Stomach (tissue), 4 donors: ENCODE results near the gene RBFOX1.

ENCODE experiments used
- CTCF ChIP-seq, 7 experiments: fragments of 450-650 bp in 4 of 7; fragments of 200-600 bp in 3 of 7; sonication (generic) in 3 of 7; IDR thresholded peaks; one replicate each; pipeline ENCODE4 v1.5.1; 2016 to 2019; ENCODE audit warnings: antibody characterized with exemption in 7 of 7, control low read depth in 2 of 7, mild to moderate bottlenecking in 1 of 7
- EP300 ChIP-seq: sonication (generic); formaldehyde crosslinking; IDR thresholded peaks from one replicate; pipeline ENCODE4 v1.6.1; 2017; ENCODE audit warnings: antibody characterized with exemption
- POLR2A ChIP-seq, 4 donors: fragments of 450-650 bp; IDR thresholded peaks; one replicate each; pipeline ENCODE4 v1.6.1; 2016; ENCODE audit warnings: antibody characterized with exemption in 4 of 4, control low read depth in 2 of 4, mild to moderate bottlenecking in 1 of 4, moderate library complexity in 1 of 4
- POLR2AphosphoS5 ChIP-seq, 3 donors: sonication (generic); formaldehyde crosslinking; IDR thresholded peaks; one replicate each; pipeline ENCODE4 v1.6.1; 2016; ENCODE audit warnings: antibody characterized with exemption in 3 of 3

- no peak for TF ChIP-seq POLR2AphosphoS5 (IDR thresholded peaks at IDR 0.05)
- TF ChIP-seq CTCF (IDR thresholded peaks at IDR 0.05) = peak in 1 of 7 experiments; percentile 27
- no peak for TF ChIP-seq POLR2A (IDR thresholded peaks at IDR 0.05)
- TF ChIP-seq EP300 = no peak
These were observed 19.5 kb upstream of the RBFOX1 start for GRCh38 chr16:7313170-7313569.
